HG02798 (cell line): ENCODE measurements around the gene SLC30A7.

ENCODE experiments used
- ATAC-seq: cut with Tn5 transposase; IDR thresholded peaks from one replicate; pipeline ENCODE4 v1.9.1; 2021; ENCODE audit warnings: mild to moderate bottlenecking; ENCODE audit not compliant: unreplicated experiment, poor library complexity

Gene SLC30A7

DNA sequence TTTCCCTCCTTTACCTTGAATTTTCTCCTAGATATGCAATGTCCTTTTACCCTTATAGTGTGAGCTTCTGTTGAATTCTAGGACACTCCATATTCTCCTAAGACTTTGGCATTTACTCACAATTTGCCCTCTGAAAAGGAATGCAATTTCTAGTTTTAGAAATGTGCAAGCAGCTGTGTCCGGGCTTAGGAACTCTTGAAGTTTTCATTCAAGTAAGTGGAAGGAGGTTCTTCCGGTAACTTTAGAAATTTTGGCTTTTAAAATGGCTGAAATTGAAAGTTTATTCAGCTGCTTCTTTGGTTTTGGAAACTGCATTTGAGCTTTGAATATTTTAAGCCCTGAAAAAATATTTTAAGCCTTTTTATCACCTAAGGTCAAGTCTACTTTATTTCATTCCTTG lies 73.4 kb downstream of the SLC30A7 start:
- ATAC-seq = no peak

DNA sequence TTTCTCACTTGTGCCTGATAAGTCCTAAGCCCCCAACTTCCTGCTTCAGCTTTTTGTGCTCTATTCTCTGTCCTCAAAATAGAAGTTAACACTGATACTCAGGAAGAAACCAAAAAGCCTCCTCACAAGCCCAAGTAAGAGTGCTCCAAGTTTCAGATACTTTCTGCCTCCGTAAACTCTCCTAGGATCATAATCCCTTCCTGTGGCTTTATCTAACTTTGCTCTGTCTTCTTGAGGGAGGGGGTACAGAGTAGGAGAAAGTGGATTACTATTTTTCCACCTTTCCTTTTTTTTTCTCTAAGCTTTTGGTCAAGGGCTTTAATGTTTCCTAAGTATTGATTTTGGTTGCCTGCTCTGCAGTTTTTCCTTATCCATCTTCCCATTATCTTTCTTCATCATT lies 75.1 kb downstream of the SLC30A7 start:
- ATAC-seq = no peak

DNA sequence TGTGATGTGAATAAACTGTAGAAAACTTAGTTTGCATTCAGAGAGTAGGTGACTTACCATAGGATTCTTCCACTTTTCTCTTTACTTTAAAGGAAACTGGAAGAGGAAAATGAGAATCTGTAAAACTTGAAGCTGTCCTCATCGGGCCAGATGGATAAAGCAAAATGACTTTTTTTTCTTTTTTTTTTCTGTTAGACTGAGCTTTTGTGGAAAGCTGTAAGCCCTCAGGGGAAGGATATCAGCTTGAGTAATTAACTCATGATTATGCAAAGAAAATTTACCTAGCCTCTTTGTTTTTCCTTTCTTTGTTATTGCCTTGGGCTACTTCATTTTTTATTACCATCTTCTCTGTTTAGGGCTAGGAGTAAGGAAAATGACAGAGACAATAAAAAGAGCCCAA lies 76.3 kb downstream of the SLC30A7 start:
- ATAC-seq = no peak

DNA sequence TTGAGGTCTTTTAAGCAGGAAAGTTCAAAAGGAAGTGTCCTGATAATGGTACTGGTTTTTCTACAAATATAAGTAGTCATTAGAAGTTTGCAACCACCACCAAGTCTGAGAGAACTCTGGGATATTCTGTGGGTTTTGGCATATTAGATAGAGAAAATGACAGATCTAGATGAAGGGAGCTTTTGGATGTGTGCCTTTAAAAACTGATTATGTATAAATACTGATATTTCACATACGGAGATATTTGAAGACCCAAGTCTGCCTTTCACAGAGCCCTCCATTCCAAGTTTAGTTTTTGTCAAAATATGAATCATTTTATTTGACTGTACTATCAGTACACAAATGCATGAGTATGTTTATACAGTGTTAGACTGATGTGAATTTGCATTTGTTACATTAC lies 81.0 kb downstream of the SLC30A7 start:
- no peak for ATAC-seq

DNA sequence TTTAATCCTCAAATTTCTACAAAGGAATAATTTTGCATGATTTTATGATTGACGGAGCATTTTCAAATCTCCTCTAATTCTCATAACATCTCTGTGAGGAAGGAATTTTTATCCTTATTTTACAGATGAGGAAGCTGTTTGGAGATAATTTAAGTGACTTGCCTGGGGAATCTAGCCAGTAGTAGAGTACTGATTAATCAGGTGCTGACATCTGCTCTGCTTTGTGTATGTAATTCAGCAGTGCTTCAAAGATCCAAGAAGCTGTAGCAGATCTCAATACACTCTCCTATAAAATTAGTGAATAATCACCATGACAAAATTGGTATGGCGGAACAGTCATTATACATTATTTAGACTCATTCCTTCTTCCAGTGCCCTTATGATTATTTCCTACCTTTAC lies 83.7 kb downstream of the SLC30A7 start:
- no peak for ATAC-seq

DNA sequence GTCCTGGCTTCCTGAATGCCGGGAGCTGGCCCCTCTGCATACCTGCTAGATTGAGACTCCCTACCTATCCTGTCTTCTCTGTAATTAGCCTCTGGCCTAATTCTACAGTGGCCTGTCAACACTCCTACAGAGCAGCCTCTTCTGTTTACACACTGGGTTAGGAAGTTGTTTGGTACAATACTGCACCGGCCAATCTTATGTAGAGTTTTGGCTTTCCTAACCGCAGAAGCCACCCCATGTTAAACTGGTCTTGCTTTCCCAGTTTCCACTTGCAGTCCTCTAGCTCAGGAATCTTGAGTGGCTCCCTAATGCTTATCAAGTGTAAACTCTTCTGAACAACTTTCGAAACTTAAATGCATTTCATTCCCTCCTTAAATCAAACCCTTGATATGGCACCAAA lies 86.9 kb downstream of the SLC30A7 start:
- ATAC-seq = no peak

DNA sequence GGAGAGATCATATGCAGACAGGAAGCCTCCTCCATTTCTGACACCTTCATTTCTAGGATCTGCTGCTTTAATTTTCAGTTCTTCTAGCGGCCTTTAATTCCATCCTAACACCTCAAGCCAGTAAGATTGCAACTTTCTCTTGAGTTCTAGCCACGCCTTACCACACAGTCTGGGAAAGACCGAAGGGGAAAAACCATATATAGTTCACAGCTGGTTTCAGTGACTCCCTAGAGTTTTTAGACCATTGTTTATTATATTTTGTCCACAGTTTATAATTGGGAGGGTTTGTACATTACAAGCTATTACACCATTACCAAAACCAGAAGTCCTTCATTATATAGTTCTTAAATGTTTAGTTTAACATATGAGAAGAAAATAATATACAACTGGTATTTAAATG lies 92.2 kb downstream of the SLC30A7 start:
- ATAC-seq = no peak

DNA sequence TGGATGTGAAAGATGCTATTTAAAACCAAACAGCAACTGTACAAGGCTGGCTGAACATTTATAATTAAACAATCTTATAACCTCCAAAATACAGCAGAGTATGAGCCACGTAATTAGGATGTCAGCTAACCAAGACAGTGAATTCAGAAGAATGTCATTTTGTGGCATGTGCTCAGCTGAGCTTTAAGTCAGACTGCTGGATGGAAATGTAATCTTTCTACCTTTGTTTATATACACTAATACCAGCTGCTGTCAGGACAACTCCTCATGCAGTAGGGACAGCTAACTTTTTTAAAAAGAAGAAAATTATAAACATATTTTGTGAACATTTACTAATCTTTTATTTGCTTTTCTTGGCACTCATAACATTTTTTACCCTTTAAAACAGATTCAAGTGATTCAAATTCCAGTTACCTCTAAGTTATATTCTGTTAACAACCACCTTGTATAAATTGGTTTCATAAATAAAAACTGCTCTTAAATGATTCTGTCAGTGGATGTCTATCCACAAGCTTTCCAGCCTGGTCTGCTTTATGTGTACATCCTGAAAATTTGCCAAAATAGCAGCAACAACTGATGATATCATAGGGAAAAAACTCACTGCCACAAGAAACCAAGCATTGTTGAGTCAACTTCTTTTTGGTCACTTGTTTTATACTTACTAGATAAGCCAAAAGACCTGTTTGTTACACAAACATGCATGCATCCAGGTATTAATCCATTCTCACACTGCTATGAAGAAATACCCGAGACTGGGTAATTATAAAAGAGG lies 93.6 kb downstream of the SLC30A7 start:
- no peak for ATAC-seq

DNA sequence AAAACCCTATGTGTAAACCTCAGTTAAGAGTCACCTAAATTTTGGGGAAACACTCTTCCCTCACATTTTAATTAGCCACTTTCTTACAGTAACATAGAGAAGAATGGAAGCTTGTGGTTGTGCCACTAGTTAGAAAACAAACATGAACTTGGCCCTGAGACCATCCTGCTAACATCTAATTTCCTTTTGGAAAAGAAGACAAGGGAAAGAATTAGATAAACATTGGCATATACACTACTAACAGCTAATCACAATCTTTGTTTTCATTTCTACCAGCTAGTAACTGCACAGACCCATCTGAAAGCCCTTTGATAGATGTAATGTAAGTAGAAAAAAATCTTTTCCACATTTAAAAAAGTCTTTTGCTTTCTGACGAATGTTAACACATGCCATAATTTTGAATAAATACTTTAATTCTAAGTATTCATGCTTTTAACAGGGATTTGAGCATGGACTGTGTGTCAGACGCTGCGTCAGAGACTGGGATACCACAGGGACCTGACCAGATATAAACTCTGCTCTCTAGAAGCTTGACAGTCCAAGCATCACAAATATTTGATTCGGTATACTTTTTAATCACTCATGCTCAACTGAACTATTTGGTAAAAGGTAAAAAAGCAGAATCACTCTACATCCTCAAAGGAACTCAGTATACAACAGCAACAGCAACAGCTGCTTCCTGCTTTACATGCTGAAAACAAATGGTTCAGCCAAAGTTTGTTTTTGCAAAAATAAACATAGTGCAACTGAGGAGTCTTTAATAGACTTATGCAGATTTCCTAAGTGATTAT lies 99.5 kb downstream of the SLC30A7 start:
- ATAC-seq = no peak

DNA sequence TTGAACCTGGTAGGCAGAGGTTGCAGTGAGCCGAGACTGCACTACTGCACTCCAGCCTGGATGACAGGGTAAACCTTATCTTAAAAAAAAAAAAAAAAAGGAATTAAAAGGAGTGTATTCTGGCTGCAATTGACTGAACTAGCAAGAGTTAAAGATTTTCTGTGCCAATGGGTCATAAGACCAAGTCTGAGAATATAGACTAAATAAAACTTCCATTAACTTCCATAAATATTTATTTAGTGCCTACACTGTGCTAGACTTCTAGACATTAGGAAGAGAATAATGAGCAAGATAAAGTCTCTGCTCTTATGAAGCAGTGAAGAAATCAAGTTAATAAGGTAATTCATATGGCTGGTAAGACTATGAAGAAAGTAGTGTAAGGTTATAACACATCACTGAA lies 102.5 kb downstream of the SLC30A7 start:
- ATAC-seq = no peak

DNA sequence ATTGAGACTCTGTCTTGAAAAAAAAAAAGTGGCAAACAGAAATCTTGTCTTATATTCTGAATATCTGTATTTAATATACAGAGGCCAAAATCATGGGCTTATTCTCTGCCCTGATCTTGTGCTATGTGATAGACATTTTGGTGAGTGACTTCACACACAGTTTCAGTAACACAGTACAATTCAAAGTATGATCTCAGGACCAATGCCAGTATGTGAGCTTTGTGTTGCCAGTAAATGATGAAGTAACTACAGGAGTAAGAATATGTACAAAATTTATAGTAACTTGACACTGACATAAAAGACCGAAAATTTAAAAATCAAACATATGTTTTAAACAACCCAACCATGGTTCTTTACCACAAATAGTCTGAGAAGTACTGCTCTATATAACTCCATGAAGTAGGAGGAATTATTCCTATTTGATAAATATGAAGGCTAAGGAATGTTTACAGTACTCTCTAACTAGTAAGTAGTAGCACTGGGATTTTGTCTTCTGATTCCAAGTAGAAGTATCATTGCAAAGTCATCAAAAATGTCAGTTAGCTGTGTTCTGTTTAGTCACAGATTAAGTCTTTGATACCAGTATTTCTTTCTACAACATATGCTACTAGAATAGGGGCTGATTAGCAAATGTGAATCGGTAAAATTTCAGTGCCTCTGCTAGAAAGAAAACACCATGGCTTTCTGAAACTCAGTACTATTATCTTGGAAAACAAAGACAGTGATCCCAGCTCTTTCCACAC lies 104.4 kb downstream of the SLC30A7 start:
- no peak for ATAC-seq

DNA sequence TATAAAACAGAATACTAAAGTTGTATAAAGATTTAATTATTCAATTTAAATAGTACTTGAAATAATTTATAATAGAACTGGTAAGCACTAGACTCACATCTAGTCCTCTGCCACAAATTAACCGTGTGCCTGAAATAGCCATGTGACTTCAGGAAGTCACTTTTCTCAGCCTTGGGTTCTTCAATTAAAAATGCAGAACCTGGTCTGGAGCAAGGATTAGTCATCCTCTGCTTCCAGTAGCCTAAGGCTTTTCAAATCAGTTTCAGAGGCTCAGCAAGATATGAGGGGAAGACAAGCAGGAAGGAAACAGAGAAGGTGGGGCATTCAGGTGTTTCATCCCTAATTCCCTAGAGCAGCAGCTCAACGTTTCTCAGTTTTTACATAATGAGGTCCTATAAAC lies 106.7 kb downstream of the SLC30A7 start:
- no peak for ATAC-seq

DNA sequence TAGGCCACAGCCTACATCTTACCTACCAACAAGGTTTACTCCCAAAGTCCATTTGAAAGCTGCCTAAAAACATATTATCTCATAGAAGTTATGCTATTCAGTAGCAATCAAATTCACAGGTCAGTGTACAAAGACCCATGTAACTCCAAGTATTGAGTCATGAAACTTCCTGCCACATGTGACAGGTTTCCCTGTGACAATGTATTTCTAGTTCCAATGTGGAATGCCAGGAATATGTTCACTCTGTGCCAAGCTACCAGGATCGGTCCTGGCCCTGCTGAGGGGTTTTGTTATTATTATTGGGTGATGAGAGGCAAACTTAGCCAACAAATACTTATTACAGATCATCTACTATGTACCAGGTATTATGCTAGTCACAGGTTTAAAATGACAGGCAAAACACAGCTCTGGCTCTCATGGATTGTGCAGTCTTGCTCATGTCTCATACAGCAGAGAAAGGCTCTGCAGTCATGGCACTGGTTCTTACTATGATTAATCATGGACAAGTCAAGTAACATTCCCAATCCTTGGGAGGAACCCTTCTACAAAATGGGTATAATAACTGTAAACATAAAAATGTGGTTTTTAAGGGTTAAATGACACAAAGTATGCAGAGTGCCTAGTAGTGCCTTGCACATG lies 107.2 kb downstream of the SLC30A7 start:
- no peak for ATAC-seq

DNA sequence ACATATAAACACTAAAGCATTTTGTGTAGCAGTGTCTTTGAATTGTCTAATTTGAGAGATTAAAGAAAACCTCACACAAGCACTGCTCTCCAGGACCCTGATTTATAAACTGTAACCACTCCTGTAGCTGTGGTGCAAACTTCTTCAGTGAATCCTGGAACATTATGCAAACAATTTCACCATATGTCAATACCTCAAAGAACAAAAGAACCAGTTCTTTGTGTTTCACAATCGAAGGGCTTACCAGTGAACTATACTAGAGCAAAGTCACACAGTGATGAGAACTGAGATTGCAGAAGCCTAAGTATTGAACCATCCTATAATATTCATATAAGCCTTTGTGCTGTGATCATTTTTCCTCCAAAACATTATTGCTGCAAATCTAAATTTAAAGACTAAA lies 108.2 kb downstream of the SLC30A7 start:
- peak; percentile 34 for ATAC-seq

DNA sequence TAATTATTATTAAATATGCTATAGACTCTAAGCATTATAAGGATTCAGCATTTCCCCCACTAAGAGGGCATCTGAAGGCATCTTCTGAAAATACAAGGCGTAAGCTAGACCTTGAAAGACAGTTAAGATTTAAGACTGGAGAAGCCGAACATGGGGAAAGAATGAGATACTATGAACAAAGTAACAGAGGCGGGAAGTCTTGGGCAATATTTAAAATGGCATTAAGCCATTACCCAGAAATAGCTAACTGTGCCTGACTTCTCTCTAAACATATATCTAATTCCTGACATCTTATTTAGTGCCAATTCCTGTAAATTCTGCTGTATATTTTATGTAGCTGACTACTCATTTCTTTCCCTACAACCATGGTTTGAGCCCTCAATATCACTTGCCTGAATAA lies 108.8 kb downstream of the SLC30A7 start:
- ATAC-seq = no peak

DNA sequence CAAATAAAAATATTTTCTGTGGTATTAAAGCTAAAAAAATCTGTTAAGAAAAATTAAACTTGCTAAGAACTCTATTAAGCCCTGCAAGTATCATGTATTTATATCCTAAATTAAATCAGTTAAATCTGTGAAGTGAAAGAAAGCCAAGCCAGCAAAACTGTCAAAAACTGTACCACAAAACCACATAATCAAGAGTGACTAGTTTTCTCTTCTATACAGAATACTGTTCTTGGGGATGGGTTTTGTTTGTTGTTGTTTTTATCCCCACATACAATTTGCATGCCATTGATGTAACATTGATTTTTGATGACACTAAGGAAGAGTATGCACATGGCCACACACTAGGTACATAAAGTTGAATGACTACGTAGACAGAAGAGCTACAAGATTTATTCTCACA lies 109.3 kb downstream of the SLC30A7 start:
- no peak for ATAC-seq

DNA sequence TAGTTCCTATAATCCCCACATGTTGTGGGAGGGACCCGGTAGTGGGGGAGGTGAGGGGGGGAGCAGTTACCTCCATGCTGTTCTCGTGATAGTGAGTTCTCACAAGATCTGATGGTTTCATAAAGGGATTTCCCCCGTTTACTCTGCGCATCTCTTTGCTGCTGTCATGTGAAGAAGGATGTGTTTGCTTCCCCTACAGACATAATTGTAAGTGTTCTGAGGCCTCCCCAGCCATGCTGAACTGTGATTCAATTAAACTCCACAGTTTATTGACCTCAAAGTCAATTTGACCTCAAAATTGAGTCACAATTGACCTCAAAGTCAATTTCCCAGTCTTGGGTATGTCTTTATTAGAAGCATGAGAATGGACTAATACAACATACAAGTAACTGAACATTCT lies 110.0 kb downstream of the SLC30A7 start:
- no peak for ATAC-seq

DNA sequence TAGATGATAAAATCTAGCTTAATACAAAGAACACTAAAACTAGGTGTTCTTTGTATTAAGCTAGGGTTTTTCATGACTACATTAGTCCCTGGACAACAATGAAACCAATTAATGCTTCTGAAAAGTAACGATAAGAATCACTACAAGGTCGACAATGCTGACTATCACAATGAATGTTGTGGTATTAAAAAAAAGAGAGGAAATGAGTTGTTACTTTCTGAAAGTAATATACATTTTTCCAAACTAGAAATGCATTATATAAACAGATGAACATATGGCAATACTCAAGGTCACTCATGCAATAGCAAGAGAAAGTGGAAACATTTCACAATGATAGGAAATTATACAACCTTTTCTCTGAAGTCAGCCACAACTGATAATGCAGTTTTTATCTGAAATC lies 110.7 kb downstream of the SLC30A7 start:
- ATAC-seq = no peak

DNA sequence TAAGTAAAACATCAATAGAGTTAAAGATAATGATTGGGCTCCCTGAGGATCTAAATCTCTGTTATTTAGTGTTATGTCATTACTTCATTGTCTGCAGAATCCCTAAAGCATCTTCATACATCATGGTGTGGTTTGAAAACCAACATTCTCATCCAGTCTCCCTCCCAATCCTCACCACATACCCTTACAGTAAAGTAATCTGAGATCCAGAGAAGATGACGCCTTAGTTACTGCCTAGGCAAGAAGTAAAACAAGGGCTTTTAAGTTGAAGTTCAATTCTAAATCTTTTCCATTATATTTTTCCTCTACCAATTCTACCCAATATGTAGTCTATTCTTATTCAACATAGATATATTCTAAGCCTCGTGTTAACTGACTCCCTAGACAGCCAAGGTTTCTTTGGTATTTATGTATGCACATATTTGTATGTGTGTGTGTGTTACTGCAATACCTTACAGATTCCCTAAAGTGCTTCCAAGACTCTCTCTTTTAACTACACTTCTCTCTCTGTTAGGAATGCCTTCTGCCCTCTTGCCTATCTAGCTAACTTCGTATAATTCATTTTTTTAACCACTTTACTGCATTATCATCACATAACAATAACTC lies 112.4 kb downstream of the SLC30A7 start:
- no peak for ATAC-seq

DNA sequence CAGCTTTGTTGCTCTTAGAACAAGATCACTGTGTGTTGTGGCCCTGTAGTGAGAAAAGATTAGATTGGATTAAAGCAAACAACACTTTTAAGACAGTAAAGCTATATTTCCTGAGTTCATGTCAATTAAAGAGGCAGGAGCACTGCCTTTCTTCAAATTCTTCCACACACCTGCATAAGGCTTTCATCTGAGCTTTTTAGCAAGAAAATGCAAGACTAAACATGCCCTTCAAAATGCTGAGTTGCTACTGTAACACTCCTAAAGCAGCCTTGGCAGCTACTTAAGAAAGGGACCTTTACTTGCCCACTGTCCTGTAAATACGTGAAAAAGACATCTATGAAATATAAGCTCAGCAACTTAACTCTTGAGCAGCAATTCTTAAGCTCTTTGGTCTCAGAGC lies 117.9 kb downstream of the SLC30A7 start:
- no peak for ATAC-seq
